ENCODE results near the gene DYNC2H1.
"Not testable (repeated sequence)": the region's sequence is repeated elsewhere in the genome, so short reads cannot be mapped to it uniquely, and the experiment has no call there.

DYNC2H1 gene

DNA sequence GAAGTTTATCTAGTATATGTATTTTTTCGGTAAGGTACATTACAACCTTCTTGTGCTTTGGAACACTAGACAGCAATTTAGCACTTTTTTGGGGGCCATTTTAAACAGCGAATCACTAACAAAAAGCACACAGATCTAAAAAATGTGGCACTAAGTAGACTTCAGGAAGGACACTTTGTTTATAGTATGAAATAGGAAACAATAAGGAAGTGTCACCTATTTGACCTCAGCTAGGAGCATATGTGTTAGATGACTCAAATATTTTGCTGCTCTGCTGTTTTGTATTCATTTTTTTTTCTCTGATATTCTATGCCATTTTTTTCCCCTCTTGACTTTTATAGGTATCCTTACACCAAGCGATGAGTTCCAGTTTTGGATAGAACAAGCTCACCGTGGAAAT lies 5.6 kb downstream of the DYNC2H1 start:
- no peak for DNase-seq

DNA sequence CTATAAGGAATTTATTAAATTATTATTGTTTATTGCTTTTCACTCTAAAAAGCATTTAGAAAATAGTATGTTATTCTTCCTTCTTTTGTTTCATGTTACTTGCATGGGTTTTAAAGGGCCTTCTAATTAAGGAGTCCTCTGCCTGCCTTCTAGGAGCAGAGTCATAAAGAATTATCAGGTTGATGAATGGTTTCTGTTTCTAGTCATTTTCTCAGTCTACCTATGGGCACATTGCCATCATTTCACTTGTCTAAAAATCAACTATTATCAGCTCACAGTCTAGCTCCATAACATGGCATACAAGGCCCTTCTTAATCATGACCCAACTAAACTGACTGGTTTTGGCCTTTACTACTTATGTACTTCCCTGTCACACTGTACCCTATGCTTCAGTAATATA lies 16.2 kb downstream of the DYNC2H1 start:
- peak in 1 of 5 experiments; percentile 1 for DNase-seq

DNA sequence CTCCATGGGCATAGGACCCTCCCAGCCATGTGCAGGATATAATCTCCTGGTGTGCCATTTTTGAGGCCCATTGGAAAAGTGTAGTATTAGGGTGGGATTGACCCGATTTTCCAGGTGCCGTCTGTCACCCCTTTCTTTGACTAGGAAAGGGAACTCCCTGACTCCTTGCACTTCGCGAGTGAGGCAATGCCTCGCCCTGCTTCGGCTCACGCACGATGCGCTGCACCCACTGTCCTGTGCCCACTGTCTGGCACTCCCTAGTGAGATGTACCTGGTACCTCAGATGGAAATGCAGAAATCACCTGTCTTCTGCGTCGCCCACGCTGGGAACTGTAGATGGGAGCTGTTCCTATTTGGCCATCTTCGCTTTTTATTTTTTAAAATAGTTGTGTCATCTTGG lies 32.8 kb downstream of the DYNC2H1 start:
- DNase-seq = not testable (repeated sequence)

DNA sequence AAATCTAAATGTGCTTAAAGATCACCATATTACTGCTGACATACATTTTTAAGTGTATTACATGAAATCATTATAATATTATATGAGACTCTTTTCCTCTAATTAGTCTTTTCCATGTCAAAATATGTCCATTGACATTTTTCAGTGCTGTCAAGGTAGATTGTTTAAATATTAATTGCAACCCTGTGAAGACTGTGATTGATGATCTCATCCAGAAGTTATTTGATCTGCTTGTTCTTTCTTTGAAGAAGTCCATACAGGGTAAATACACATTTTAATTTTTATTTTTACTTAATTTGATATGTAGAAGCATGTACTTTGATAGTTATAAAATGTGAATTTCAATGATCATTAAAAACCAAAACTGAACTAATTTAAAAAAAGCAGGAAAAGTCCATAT lies 38.4 kb downstream of the DYNC2H1 start:
- DNase-seq = no peak

DNA sequence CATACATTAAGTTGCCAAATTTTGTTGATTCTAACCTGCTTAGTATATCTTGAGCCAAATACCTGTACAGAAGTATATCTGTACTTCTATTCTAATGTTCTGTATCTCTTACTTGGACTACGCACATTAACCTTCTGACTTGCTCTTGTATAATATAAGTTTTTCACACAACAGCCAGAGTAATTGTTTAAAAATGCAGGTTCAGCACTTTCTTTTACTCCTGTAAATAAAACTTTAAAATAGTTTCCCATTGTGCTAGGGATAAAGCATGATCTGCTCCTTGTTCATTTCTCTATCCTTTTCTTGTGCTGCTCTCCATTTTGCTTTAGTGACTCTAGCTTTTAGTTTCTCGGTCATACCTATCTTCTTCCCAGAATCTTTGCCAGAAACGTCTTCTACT lies 48.3 kb downstream of the DYNC2H1 start:
- DNase-seq = no peak

DNA sequence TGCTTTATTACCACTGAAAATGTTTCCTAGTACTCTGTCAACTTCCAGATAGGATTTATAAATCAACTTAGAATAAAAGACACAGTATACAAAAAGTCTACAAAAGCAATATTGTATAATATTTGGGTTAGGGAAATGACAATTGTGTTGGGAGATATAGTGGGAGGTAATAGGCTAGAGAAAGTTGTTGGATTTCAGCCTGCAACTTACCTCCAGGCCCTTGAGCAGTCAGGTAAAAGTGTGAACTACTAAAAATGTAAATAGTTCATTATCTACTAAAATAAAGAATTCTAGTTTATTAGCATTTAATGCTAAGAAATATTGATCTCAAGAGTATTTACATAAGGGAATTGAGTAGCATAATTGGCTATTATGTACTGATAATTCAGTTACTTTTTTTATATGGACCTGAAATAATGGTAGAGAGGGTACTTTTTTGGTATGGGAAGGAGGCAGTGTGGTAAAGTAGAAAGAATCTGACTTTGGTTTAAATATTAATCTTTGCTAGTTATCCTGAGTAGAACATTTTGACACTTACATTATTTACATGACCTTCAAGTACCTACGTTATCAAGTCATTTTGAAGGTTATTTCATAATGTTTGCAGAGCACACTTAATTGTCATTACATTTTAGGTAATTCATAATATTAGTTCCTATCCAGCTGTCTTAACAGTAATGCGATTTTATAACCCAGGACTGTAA lies 55.0 kb downstream of the DYNC2H1 start:
- DNase-seq = no peak

DNA sequence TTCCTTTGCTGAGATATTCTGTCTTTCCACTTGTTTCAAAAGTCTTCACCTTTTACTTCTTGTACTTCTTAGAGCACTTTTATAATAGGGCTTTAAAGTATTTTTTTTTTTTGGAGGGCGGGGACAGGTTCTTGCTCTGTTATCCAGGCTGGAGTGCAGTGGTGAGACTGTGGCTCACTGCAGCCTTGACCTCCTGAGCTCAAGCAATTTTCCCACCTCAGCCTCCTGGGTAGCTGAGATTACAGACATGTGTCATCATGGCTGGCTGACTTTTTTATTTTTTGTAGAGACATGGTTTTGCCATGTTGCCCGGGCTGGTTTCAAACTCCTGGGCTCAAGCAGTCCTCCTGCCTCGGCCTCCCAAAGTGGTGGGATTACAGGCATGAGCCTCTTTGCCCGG lies 57.9 kb downstream of the DYNC2H1 start:
- no peak for DNase-seq

DNA sequence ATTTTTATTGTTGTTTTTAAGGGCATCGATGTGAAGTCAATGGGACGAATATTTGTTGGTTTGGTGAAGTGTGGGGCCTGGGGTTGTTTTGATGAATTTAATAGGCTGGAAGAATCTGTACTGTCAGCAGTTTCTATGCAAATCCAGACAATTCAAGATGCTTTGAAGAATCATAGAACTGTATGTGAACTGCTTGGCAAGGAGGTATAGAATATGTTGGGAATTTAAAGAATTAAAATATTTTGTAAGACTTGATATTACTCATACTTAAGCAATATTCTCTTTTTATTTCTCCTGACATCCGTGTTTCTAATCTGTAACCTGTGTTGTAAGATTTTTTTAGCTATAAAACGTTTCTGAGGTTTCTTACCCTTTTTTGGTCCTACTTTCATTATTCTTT lies 61.6 kb downstream of the DYNC2H1 start:
- DNase-seq = no peak

DNA sequence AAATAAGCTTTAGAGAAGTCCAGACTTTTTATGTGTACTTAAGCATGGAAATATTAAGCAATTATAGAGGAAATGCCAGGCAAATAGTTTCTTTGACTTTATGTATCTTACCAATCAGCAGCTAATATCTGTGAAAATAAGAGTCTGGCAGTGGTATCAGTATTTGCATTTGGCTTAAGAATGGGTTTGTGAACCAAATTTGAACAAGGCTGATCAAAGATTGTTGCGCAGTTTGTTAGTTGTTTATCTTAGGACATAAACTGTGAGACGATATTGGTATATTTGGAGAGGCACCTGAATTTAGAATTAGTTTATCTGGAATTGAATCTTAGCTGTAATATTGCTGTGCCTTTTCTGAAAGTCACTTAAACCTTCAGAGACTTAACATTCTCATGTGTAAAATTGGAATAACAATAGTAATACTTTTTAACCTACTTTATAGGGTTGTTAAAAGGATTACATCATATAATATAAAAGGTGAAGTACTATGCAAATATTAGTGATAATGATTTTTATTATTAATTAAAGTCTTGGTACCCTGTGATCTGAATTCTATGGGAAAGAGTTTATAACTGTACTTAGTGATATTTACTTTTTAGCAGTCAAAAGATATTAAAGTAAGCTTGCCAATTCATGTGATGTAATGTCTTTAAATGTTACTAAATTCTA lies 66.4 kb downstream of the DYNC2H1 start:
- no peak for DNase-seq

DNA sequence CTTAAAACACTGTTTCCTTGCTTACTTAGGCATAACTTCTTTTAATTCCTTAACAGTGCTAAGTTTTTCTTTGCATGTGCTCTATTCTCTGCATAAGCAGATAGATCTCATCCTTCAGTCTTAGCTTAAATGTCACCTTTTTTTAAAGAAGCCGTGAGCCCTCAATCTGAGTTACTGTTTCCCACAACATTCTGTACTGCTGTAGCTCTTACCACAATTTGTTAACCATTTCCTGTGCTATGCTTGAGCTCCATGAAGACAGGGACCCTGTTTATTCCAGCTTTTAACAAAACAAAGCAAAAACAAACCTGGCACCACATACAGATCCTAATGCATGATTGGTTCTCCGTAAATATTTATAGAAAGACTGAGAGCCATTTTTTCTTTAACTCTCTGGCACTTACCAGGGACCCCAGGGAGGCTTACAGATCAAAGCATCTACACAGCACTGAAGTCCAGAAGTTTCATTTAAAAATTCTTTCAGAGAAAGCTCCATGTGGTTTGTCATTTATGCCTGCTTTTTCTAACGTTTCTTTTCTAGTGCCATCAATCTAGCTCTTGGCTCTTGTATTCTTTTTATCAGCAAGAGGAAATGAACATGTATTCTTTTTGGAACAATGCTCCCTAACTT lies 74.9 kb downstream of the DYNC2H1 start:
- peak in 1 of 5 experiments; percentile 59 for DNase-seq

DNA sequence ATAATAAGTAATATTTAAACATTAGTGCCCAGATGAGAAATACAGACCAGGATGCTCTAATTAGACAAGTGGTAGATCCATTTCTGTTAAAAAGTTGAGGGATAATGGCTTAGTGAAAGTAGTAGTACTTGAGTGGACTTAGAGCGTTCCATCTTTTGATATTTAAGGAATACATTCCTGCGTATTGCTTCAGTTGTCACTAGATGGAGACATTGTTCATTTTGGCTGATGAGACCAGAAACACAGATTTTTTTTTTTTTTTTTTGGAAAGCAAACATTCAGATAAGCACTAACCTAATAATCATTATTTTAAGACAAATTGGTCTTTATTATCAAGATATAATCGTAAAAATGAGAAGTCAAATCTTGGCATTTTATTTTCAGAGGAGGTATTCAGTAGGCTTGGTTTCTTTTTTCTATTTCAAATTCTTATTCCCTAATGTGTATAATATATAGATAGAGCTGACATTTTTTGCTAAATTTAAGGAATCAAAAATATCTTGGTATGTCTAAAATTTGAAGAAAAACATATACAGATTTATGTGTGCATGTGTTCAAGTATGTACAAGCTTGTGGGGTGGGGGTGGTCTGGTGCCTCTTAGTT lies 92.9 kb downstream of the DYNC2H1 start:
- DNase-seq = peak in 1 of 5 experiments; percentile 7

DNA sequence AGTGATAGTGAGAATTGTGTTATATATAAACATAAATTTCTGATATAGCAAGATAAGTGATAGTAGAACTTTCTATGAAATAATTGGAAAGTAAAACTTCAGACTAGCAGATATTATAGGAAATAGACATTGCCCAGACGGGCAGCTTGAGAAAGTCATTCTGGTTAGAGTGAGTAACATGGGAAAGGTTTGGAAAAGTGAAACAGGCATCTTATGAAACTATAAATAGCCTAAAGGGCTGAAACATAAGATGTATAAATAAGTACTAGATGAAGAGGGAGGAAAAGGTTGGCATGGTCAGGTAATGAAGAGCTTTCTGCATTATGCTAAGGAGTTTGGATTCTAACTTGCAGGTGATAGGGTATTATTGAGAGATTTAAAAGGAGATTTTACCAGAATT lies 101.3 kb downstream of the DYNC2H1 start:
- no peak for DNase-seq

DNA sequence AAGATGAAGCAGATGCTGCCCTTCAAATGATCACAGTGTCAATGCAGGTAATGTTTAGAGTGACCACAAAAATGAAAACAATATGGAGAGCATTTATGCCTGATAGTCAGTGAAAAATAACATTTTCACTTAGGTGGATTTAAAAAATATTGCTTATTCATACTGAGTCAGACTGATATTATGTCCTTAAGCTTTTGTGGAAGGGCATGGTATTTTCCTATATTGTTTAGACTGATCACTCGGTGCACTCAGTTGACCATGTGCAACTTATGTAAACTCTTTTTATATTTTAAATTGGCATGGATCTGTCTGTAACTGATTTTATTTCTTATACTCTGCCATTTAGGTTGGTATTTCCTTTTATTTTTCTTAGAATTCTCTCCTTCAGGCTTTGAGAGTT lies 106.6 kb downstream of the DYNC2H1 start:
- DNase-seq = no peak

DNA sequence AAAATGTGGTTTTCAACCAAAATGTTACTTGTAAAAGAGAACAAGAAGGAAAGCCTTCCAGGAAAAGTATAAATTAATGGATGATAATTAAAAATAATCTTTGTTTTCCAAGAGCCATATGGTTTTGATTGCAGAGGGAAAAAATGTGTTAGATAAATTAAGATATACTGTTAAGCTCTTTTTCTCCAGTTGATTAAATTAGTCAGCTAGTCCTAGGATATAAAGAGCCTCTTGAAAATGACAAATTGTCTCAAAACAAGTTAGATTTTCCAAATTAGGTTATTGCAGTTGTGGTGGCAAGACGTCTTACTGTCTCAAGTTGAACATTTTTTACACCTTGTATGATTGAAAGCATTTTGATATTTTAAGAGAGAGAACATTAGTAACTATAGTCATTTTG lies 110.9 kb downstream of the DYNC2H1 start:
- no peak for DNase-seq

DNA sequence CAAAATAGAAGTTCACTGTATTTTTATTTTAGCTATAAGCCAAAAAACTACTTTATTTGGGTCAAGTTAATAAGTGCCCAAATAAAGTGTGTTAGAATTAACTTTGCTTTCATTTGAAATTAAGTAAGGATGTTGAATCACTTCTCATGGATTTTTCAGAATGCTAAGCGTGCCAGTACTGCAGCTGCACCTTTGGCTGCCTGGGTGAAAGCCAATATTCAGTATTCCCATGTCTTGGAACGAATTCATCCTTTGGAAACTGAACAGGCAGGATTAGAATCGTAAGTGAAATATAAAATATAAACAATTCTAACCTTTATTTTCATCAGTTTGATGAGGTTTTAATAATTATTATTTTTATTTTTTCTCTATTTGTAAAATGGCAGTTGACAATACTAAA lies 113.6 kb downstream of the DYNC2H1 start:
- DNase-seq = no peak

DNA sequence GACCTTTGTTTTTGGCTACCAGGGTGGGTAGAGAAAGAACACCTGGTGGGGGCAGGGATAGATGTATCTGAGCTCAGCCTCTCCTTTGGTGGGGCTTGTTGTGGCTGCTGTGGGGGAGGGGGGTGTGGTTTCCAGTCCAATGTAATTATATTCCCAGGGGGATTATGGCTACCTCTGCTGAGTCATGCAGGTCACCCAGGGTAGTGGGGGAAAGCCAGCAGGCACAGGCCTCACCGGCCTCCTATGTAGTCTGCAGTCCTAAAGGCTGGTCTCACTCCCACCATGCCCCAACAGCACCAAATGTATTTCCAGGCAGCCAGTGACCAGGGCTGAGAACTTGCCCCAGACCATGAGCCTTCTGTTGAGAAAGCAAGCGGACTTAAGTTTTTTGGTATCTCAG lies 119.6 kb downstream of the DYNC2H1 start:
- no peak for DNase-seq

DNA sequence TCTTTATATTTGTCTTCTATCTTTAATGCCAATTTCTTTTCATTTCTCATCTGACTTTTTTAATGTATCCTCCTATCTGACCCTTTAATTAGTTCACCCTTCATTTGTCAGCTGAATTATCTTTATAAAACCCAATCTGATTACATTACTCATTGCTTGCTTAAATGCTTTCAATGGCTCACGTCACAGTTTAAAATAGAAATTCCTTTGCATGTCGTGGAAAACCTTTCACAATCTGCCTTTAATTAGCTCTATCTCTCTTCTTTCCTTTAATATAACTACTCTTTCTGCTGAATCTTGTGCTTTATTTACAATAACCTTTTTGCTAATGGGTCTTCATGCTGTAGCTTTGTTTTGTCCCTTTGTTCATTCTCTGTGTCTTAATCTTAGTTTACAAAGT lies 125.7 kb downstream of the DYNC2H1 start:
- DNase-seq = no peak

DNA sequence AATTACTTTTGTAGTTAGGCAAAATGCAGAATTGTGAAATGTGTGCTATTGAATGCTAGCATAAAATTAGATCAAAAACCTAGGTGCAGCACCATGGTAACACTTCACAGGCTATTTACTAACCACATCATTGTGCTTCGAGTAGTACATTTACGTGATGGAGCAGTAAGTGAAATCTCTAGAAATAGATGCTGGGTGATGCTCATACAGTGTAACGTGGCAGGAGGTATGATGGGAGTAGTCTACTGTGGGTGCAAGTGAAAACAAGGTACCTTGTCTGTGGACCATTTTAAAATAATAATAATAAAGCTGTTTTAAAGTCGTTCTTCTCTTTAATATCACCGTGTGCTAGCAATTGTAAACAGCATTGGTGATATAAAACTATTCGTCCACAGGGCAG lies 132.3 kb downstream of the DYNC2H1 start:
- DNase-seq = no peak

DNA sequence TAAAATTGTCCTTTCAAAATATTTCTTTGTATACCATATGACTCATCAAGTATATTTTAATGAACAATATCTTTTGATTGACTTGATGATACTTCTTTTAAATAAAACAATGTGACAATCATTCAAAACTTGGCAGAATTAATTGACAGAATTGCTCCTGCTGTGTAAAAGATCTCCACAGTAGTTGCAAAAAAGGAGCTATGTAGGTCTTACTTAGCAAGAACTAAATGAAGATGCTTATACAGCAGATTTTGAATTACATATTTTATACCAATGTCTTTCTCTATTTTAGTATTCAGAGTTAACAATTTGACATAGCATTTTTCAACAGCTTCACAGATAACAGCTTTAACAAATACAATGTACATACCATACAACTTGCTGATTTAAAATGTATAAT lies 144.9 kb downstream of the DYNC2H1 start:
- no peak for DNase-seq

DNA sequence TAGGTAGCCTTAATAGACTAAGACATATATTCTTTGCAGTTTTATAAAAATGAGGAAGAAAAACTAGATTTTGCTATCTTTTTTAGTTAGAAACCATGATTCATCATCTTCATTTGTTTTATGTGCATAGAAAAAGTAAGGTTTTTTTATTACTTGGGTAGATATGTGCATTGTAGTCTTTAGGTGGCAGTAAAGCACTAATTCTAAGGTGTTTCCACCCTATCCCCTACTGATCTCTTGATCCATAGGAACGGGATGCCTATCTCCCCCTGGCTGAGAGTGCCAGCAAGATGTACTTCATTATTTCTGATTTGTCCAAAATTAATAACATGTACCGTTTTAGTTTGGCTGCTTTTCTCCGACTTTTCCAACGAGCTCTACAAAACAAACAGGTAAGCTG lies 148.1 kb downstream of the DYNC2H1 start:
- no peak for DNase-seq

DNA sequence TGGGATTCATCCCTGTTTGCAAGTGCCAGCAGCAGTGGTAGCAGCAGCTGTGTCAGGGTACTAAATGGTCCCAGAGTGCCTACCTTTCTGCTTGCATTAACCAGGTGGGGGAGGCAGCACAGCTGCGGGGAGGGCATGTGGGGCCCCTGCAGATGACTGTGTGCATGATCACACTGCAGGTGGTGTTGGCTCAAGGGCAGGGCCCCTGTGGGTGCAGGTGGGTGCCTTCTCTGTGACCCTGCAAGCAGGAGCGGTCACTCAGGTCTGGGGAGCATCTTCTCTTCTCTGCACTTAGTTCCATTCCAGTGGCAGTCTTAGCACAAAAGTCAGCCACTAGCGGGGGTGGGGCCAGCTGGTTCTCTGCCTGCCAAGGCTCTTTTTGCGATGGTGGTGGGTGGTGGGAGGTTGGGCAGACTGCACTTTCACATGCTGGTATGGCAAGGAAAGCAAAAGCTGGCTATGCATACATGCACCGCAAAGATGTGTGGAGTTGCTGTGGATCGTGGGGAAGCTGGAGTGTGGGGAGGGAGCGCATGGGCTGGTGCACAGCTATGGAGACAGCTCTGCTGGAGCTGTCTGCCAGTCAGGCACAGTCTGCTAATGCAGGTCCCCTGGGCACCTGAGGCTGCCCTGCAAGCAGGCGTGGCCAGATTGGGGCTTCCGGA lies 157.1 kb downstream of the DYNC2H1 start:
- DNase-seq = no peak

DNA sequence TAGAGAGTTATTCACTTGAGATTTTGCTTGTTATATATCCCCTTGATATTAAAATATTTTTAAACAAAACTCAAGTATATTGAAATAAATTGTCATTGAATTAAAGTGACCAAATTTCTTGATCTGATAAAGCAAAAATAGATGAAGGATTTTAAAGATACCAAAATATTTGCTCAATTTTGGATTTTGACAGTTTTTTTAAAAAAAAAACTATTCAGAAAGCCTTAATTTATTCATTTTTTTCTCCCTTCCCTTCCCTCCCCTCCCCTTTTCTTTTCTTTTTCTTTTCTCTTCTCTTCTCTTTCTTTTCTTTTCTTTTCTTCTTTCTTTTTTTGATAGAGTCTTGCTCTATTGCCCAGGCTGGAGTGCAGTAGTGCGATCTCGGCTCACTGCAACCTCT lies 163.7 kb downstream of the DYNC2H1 start:
- no peak for DNase-seq

DNA sequence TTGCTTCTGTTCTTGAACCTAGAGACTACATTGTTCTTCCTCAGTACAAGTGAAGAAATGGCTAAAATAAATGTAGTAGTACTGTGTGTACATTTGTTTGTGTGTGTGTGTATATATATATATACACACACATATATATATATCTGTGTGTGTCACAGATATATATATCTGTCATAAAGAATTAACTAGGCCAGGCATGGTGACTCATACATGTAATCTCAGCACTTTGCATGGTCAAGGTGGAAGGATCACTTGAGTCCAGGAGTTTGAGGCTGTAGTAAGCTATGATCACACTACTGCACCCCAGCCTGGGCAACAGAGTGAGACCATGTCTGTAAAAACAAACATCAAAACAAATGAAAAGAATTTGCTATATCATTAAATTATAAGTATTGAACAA lies 164.8 kb downstream of the DYNC2H1 start:
- no peak for DNase-seq
